Neural progenitor cell (in vitro differentiated cells): ENCODE measurements around the gene BCAM. TPM values are rescaled to one million over a fixed set of nuclear protein-coding genes. Genes with fewer than 3 reads are reported as not detected.

Experiments used
- DNase-seq: peaks from one replicate; pipeline ENCODE4 v3.0.0-alpha.2; 2016; ENCODE audit warnings: low spot score
- H2AFZ ChIP-seq: fragments of 200-600 bp; sonication (generic); replicated peaks from 2 replicates; pipeline ENCODE4 v1.6.1; 2016; ENCODE audit warnings: antibody characterized with exemption
- H3F3A ChIP-seq: fragments of 200-600 bp; sonication (generic); 2 replicates; pipeline ENCODE4 v1.6.1; 2016; ENCODE audit warnings: antibody characterized with exemption, low read depth
- H3K27ac ChIP-seq: fragments of 200-600 bp; sonication (generic); 2 replicates; pipeline ENCODE4 v1.5.1; 2016; ENCODE audit warnings: mild to moderate bottlenecking
- H3K27me3 ChIP-seq: fragments of 200-600 bp; sonication (generic); 2 replicates; pipeline ENCODE4 v1.6.1; 2016; ENCODE audit warnings: mild to moderate bottlenecking, moderate library complexity
- H3K36me3 ChIP-seq: fragments of 200-600 bp; sonication (generic); 2 replicates; pipeline ENCODE4 v1.5.1; 2016
- H3K4me1 ChIP-seq: fragments of 200-600 bp; sonication (generic); 2 replicates; pipeline ENCODE4 v1.6.1; 2016; ENCODE audit warnings: mixed run types
- H3K4me2 ChIP-seq: fragments of 200-600 bp; sonication (generic); 2 replicates; pipeline ENCODE4 v1.6.1; 2016
- H3K4me3 ChIP-seq: fragments of 200-600 bp; sonication (generic); 2 replicates; pipeline ENCODE4 v1.5.1; 2016
- H3K79me2 ChIP-seq: fragments of 200-600 bp; sonication (generic); 2 replicates; pipeline ENCODE4 v1.6.1; 2016; ENCODE audit warnings: low read depth
- H3K9ac ChIP-seq: fragments of 200-600 bp; sonication (generic); 2 replicates; pipeline ENCODE4 v1.6.1; 2016
- H3K9me3 ChIP-seq: fragments of 200-600 bp; sonication (generic); 2 replicates; pipeline ENCODE4 v1.5.1; 2016; ENCODE audit warnings: low read depth
- H4K20me1 ChIP-seq: fragments of 200-600 bp; sonication (generic); 2 replicates; pipeline ENCODE4 v1.6.1; 2016; ENCODE audit warnings: low read depth
- H3K27ac Mint-ChIP-seq: 3 replicates; pipeline ENCODE4 v1.8.0; 2021; ENCODE audit warnings: mixed read lengths
- H3K27me3 Mint-ChIP-seq: 2 replicates; pipeline ENCODE4 v1.8.0; 2022; ENCODE audit warnings: low read depth, mild to moderate bottlenecking, inconsistent platforms, moderate library complexity, mixed read lengths; ENCODE audit not compliant: insufficient read depth
- H3K36me3 Mint-ChIP-seq: 3 replicates; pipeline ENCODE4 v1.8.0; 2021; ENCODE audit warnings: mixed read lengths
- H3K4me1 Mint-ChIP-seq: 3 replicates; pipeline ENCODE4 v1.8.0; 2021; ENCODE audit warnings: mixed read lengths
- H3K4me3 Mint-ChIP-seq: 3 replicates; pipeline ENCODE4 v1.8.0; 2021; ENCODE audit warnings: mild to moderate bottlenecking, moderate library complexity, mixed read lengths
- H3K9me3 Mint-ChIP-seq: 3 replicates; pipeline ENCODE4 v1.8.0; 2020; ENCODE audit warnings: mixed read lengths
- EZH2 ChIP-seq: fragments of 200-600 bp; sonication (generic); IDR thresholded peaks from 2 replicates; pipeline ENCODE4 v1.6.1; 2017; ENCODE audit warnings: antibody characterized with exemption, mild to moderate bottlenecking, moderate library complexity
- EZH2phosphoT487 ChIP-seq: fragments of 200-600 bp; sonication (generic); IDR thresholded peaks from 2 replicates; pipeline ENCODE4 v1.6.1; 2017; ENCODE audit warnings: antibody characterized with exemption
- total RNA-seq: library from RNA; depleted of rRNA; stranded (reverse); fragments of >200 nt; gene quantifications from 2 replicates; pipeline ENCODE4 v1.2.3, GENCODE V29; 2015; ENCODE audit warnings: low replicate concordance
- TF ChIP-seq, protein P1 (sequence below): fragments of 200-600 bp; sonication (generic); IDR thresholded peaks from 2 replicates; pipeline ENCODE4 v1.5.1; 2017; ENCODE audit warnings: antibody characterized with exemption, mild to moderate bottlenecking

The BCAM gene
- total RNA-seq, 1 donor from 2014 or later, result 7.1 TPM

GRCh38 chr19:44772959-44773358 lies 35.9 kb upstream of the BCAM start:
- peaks cover 13% of the 10 kb centered on the region for H3K27me3 ChIP-seq
- H3K27me3 Mint-ChIP-seq, result peaks cover 7% of the 10 kb centered on the region
- TF ChIP-seq EZH2phosphoT487 (no peak), EZH2 (no peak)
- TF ChIP-seq, protein P1, sequence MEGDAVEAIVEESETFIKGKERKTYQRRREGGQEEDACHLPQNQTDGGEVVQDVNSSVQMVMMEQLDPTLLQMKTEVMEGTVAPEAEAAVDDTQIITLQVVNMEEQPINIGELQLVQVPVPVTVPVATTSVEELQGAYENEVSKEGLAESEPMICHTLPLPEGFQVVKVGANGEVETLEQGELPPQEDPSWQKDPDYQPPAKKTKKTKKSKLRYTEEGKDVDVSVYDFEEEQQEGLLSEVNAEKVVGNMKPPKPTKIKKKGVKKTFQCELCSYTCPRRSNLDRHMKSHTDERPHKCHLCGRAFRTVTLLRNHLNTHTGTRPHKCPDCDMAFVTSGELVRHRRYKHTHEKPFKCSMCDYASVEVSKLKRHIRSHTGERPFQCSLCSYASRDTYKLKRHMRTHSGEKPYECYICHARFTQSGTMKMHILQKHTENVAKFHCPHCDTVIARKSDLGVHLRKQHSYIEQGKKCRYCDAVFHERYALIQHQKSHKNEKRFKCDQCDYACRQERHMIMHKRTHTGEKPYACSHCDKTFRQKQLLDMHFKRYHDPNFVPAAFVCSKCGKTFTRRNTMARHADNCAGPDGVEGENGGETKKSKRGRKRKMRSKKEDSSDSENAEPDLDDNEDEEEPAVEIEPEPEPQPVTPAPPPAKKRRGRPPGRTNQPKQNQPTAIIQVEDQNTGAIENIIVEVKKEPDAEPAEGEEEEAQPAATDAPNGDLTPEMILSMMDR, result no peak

DNA sequence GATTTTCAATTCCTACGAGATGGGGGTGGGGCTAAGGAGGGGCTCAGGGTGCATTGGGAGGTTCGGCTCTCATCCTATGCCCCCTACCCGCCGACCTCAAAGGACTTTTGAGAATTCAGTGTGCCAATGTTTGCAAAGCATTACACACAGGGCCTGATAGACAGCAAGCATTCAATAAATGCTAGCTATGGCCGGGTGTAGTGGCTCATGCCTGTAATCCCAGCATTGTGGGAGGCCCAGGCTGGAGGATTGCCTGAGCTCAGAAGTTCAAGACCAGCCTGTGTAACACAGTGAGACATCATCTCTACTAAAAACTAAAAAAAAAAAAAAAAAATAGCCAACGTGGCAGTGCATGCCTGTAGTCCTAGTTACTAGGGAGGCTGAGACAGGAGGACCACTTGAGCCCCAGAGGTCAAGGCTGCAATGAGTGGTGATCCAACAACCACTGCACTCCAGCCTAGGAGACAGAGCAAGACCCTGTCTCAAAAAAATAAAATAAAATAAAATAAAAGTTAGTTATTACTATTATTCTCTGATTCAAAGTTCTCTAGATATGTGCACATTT lies 33.1 kb upstream of the BCAM start:
- TF ChIP-seq, protein P1, result no peak
- TF ChIP-seq EZH2 (no peak), EZH2phosphoT487 (no peak)
- no peak overlapping the region for H3K27ac Mint-ChIP-seq

More at GRCh38 chr19:44772959-44773358, 35.9 kb upstream of the BCAM start:
- no peaks in the 10 kb centered on the region for H3K9me3 ChIP-seq
- no peaks in the 10 kb centered on the region for H3K79me2 ChIP-seq
- no peaks in the 10 kb centered on the region for H3K4me1 Mint-ChIP-seq
- H3F3A ChIP-seq, result peaks cover 2% of the 10 kb centered on the region
- H3K4me2 ChIP-seq, result no peak overlapping the region
- peaks cover 7% of the 10 kb centered on the region for H3K9me3 Mint-ChIP-seq
- no peak overlapping the region for H3K4me3 ChIP-seq
- H3K36me3 ChIP-seq, result no peaks in the 10 kb centered on the region
- H3K9ac ChIP-seq, result no peak overlapping the region
- H3K27ac Mint-ChIP-seq, result no peak overlapping the region
- no peak overlapping the region for H3K4me3 Mint-ChIP-seq
- no peaks in the 10 kb centered on the region for H4K20me1 ChIP-seq
- no peak overlapping the region for H2AFZ ChIP-seq
- no peak overlapping the region for H3K27ac ChIP-seq
- no peak for DNase-seq
- H3K4me1 ChIP-seq, result no peaks in the 10 kb centered on the region
- no peaks in the 10 kb centered on the region for H3K36me3 Mint-ChIP-seq

DNA sequence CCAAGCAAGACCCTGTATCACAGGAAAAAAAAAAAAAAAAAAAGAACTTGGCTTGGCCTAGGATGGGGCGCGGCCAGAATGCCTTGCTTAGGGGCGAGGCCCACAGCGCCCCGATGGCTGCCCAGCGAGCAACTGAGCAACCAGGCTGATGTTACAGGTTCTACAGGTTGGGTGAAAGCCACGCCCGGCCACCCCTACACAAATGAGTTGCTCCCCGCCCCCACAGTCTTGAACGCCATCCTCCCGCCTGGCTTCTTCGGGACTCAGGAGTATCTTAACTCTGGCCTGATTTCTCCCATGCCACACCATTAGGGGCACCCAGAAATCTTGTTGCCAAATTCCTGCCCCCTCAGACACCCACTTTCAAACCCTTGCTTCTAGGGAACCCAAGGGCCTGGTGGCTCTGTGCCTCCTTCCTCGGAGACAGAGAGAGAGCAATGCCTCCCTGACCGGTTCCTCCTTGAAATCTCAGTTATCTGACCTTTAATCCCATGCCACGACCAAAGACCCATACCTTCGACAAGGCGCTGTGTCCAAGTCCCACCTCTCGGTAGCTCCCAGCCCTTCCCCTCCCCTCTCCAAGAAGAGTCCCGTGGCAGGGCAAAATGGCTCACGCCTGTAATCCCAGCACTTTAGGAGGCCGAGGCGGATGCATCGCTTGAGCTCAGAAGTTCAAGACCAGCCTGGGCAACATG lies 32.4 kb upstream of the BCAM start:
- H2AFZ ChIP-seq, result no peak overlapping the region

More for the DNA sequence above, 33.1 kb upstream of the BCAM start:
- H3F3A ChIP-seq, result peaks cover 7% of the 10 kb centered on the region
- Mint-ChIP-seq H3K4me1 (no peaks in the 10 kb centered on the region), H3K27me3 (peaks cover 7% of the 10 kb centered on the region), H3K36me3 (no peaks in the 10 kb centered on the region), H3K4me3 (no peak overlapping the region), H3K9me3 (no peaks in the 10 kb centered on the region)
- DNase-seq, result no peak
- no peak overlapping the region for H3K9ac ChIP-seq
- no peaks in the 10 kb centered on the region for H3K79me2 ChIP-seq
- H3K36me3 ChIP-seq, result no peaks in the 10 kb centered on the region
- no peak overlapping the region for H3K4me2 ChIP-seq
- no peaks in the 10 kb centered on the region for H3K4me1 ChIP-seq
- no peaks in the 10 kb centered on the region for H4K20me1 ChIP-seq
- no peak overlapping the region for H2AFZ ChIP-seq
- H3K27me3 ChIP-seq, result peaks cover 15% of the 10 kb centered on the region
- H3K27ac ChIP-seq, result no peak overlapping the region
- no peaks in the 10 kb centered on the region for H3K9me3 ChIP-seq
- no peak overlapping the region for H3K4me3 ChIP-seq

More for the DNA sequence above, 32.4 kb upstream of the BCAM start:
- Histone ChIP-seq H3K4me3 (no peak overlapping the region), H3F3A (peaks cover 7% of the 10 kb centered on the region), H3K27me3 (peaks cover 15% of the 10 kb centered on the region), H3K9me3 (no peaks in the 10 kb centered on the region), H3K4me1 (no peaks in the 10 kb centered on the region), H3K36me3 (no peaks in the 10 kb centered on the region), H3K4me2 (no peak overlapping the region), H3K79me2 (no peaks in the 10 kb centered on the region), H3K9ac (no peak overlapping the region), H3K27ac (no peak overlapping the region), H4K20me1 (no peaks in the 10 kb centered on the region)
- no peak overlapping the region for H3K4me3 Mint-ChIP-seq
- TF ChIP-seq EZH2 (no peak), EZH2phosphoT487 (no peak)
- TF ChIP-seq, protein P1, result no peak
- DNase-seq, result no peak
- H3K9me3 Mint-ChIP-seq, result no peaks in the 10 kb centered on the region
- H3K36me3 Mint-ChIP-seq, result no peaks in the 10 kb centered on the region
- no peaks in the 10 kb centered on the region for H3K4me1 Mint-ChIP-seq
- H3K27me3 Mint-ChIP-seq, result peaks cover 5% of the 10 kb centered on the region
- H3K27ac Mint-ChIP-seq, result no peak overlapping the region
